HEK293 (cell line): ENCODE results near the gene CMTM4.

Experiments used
- CTCF ChIA-PET: fragments of 350-600 bp; formaldehyde crosslinking; extraction: SDS; loops from one replicate; lab custom pipeline; 2021; ENCODE audit warnings: antibody characterized with exemption; lab: Yijun Ruan, JAX
- POLR2A ChIA-PET: fragments of 300-600 bp; formaldehyde crosslinking; extraction: SDS; loops from one replicate; lab custom pipeline; 2020; ENCODE audit warnings: antibody characterized with exemption, inconsistent platforms; lab: Yijun Ruan, JAX
- H3K27ac ChIP-seq: fragments of 200-500 bp; sonication (Bioruptor generic); 2 replicates; pipeline ENCODE4 v1.5.1; 2014; ENCODE audit warnings: low read depth, low read length, control low read depth, inconsistent platforms; ENCODE audit errors: extremely low read depth
- H3K36me3 ChIP-seq, 2 experiments: fragments of 200-500 bp in 1 of 2; sonication (Bioruptor generic) in 1 of 2; 1 replicate in 1 of 2; 2 replicates in 1 of 2; pipeline ENCODE4 v1.5.1; 2014 to 2017; ENCODE audit warnings: inconsistent platforms in 2 of 2, low read length in 2 of 2; ENCODE audit not compliant: control insufficient read depth in 2 of 2, insufficient read depth in 1 of 2
- H3K4me1 ChIP-seq: fragments of 200-500 bp; sonication (Bioruptor generic); 2 replicates; pipeline ENCODE4 v1.5.1; 2014; ENCODE audit warnings: mild to moderate bottlenecking, low read length, inconsistent platforms; ENCODE audit not compliant: control insufficient read depth, insufficient read depth
- H3K4me3 ChIP-seq: 2 replicates; pipeline ENCODE4 v1.5.1; 2011; ENCODE audit warnings: low read depth, mild to moderate bottlenecking, control low read depth, low read length, moderate library complexity
- H3K9me3 ChIP-seq: fragments of 200-500 bp; sonication (Bioruptor generic); 2 replicates; pipeline ENCODE4 v1.5.1; 2014; ENCODE audit warnings: low read depth, low read length, inconsistent platforms; ENCODE audit not compliant: control insufficient read depth, insufficient read depth
- BCL11B ChIP-seq: fragments of 450-650 bp; formaldehyde crosslinking; IDR thresholded peaks from 2 replicates; pipeline ENCODE4 v1.5.1; 2016; ENCODE audit warnings: low read depth, missing biosample characterization, missing genetic modification characterization
- INSM2 ChIP-seq: fragments of 450-650 bp; formaldehyde crosslinking; IDR thresholded peaks from 2 replicates; pipeline ENCODE4 v1.5.1; 2016; ENCODE audit warnings: missing biosample characterization, missing genetic modification characterization
- MEIS1 ChIP-seq: sonication (generic); formaldehyde crosslinking; IDR thresholded peaks from 2 replicates; pipeline ENCODE4 v1.8.1; 2022; ENCODE audit warnings: missing genetic modification reagents, mild to moderate bottlenecking, borderline replicate concordance
- MZF1 ChIP-seq: fragments of 450-650 bp; formaldehyde crosslinking; IDR thresholded peaks from 2 replicates; pipeline ENCODE4 v1.5.1; 2017; ENCODE audit warnings: missing biosample characterization, missing genetic modification characterization, borderline replicate concordance
- OSR2 ChIP-seq: fragments of 450-650 bp; formaldehyde crosslinking; IDR thresholded peaks from 2 replicates; pipeline ENCODE4 v1.5.1; 2016; ENCODE audit warnings: missing biosample characterization, missing genetic modification characterization
- PRDM1 ChIP-seq: fragments of 450-650 bp; formaldehyde crosslinking; IDR thresholded peaks from 2 replicates; pipeline ENCODE4; 2016; ENCODE audit warnings: missing biosample characterization, missing genetic modification characterization
- REPIN1 ChIP-seq: fragments of 450-650 bp; formaldehyde crosslinking; IDR thresholded peaks from 2 replicates; pipeline ENCODE4 v1.5.1; 2017; ENCODE audit warnings: missing biosample characterization, missing genetic modification characterization, low read depth
- TCF7L2 ChIP-seq: IDR thresholded peaks from 2 replicates; pipeline ENCODE4 v1.6.1; 2011; ENCODE audit warnings: low read depth, mild to moderate bottlenecking, inconsistent platforms, low read length, moderate library complexity, borderline replicate concordance
- TRIM28 ChIP-seq: IDR thresholded peaks from 2 replicates; pipeline ENCODE4 v1.6.1; 2011; ENCODE audit warnings: low read length, control low read depth, borderline replicate concordance
- ZBTB20 ChIP-seq: fragments of 450-650 bp; formaldehyde crosslinking; IDR thresholded peaks from 2 replicates; pipeline ENCODE4 v1.5.1; 2016; ENCODE audit warnings: missing biosample characterization, missing genetic modification characterization
- ZBTB48 ChIP-seq: fragments of 450-650 bp; formaldehyde crosslinking; IDR thresholded peaks from 2 replicates; pipeline ENCODE4 v1.5.1; 2016; ENCODE audit warnings: missing biosample characterization, missing genetic modification characterization
- ZFHX2 ChIP-seq: fragments of 450-650 bp; formaldehyde crosslinking; conservative IDR thresholded peaks from 2 replicates; pipeline ENCODE4 v1.5.1; 2016; ENCODE audit warnings: missing biosample characterization, missing genetic modification characterization
- ZNF10 ChIP-seq: fragments of 450-650 bp; formaldehyde crosslinking; IDR thresholded peaks from 2 replicates; pipeline ENCODE4 v1.5.1; 2017; ENCODE audit warnings: missing biosample characterization, missing genetic modification characterization
- ZNF132 ChIP-seq: fragments of 450-650 bp; formaldehyde crosslinking; IDR thresholded peaks from 2 replicates; pipeline ENCODE4 v1.5.1; 2017; ENCODE audit warnings: missing biosample characterization, missing genetic modification characterization, borderline replicate concordance
- ZNF175 ChIP-seq: fragments of 450-650 bp; formaldehyde crosslinking; IDR thresholded peaks from 2 replicates; pipeline ENCODE4 v1.5.1; 2016; ENCODE audit warnings: missing biosample characterization, missing genetic modification characterization
- ZNF19 ChIP-seq: fragments of 450-650 bp; formaldehyde crosslinking; IDR thresholded peaks from 2 replicates; pipeline ENCODE4; 2016; ENCODE audit warnings: missing biosample characterization, missing genetic modification characterization, low read depth
- ZNF335 ChIP-seq: fragments of 450-650 bp; formaldehyde crosslinking; conservative IDR thresholded peaks from 2 replicates; pipeline ENCODE4 v1.5.1; 2016; ENCODE audit warnings: missing biosample characterization, missing genetic modification characterization
- ZNF354C ChIP-seq: fragments of 450-650 bp; formaldehyde crosslinking; IDR thresholded peaks from 2 replicates; pipeline ENCODE4 v1.5.1; 2016; ENCODE audit warnings: missing biosample characterization, missing genetic modification characterization, low read depth, borderline replicate concordance
- ZNF366 ChIP-seq: fragments of 450-650 bp; formaldehyde crosslinking; conservative IDR thresholded peaks from 2 replicates; pipeline ENCODE4 v1.5.1; 2016; ENCODE audit warnings: missing biosample characterization, missing genetic modification characterization
- ZNF398 ChIP-seq: fragments of 450-650 bp; formaldehyde crosslinking; IDR thresholded peaks from 2 replicates; pipeline ENCODE4 v1.5.1; 2017; ENCODE audit warnings: missing biosample characterization, missing genetic modification characterization
- ZNF48 ChIP-seq: fragments of 450-650 bp; formaldehyde crosslinking; IDR thresholded peaks from 2 replicates; pipeline ENCODE4 v1.5.1; 2016; ENCODE audit warnings: missing biosample characterization, missing genetic modification characterization
- ZNF529 ChIP-seq: fragments of 450-650 bp; formaldehyde crosslinking; IDR thresholded peaks from 2 replicates; pipeline ENCODE4 v1.5.1; 2017; ENCODE audit warnings: missing genetic modification characterization, missing biosample characterization; ENCODE audit not compliant: insufficient replicate concordance
- ZNF560 ChIP-seq: fragments of 450-650 bp; formaldehyde crosslinking; IDR thresholded peaks from 2 replicates; pipeline ENCODE4 v1.5.1; 2017; ENCODE audit warnings: missing biosample characterization, missing genetic modification characterization, borderline replicate concordance
- ZNF571 ChIP-seq: fragments of 450-650 bp; formaldehyde crosslinking; IDR thresholded peaks from 2 replicates; pipeline ENCODE4 v1.5.0; 2017; ENCODE audit warnings: missing biosample characterization, missing genetic modification characterization
- ZNF624 ChIP-seq: fragments of 450-650 bp; formaldehyde crosslinking; IDR thresholded peaks from 2 replicates; pipeline ENCODE4 v1.5.1; 2017; ENCODE audit warnings: missing biosample characterization, missing genetic modification characterization
- ZNF707 ChIP-seq: fragments of 450-650 bp; formaldehyde crosslinking; IDR thresholded peaks from 2 replicates; pipeline ENCODE4 v1.5.1; 2016; ENCODE audit warnings: missing biosample characterization, missing genetic modification characterization
- ZNF777 ChIP-seq: fragments of 450-650 bp; formaldehyde crosslinking; IDR thresholded peaks from 2 replicates; pipeline ENCODE4 v1.5.1; 2017; ENCODE audit warnings: missing biosample characterization, missing genetic modification characterization, borderline replicate concordance
- ZSCAN23 ChIP-seq: fragments of 450-650 bp; formaldehyde crosslinking; IDR thresholded peaks from 2 replicates; pipeline ENCODE4 v1.5.1; 2016; ENCODE audit warnings: missing biosample characterization, missing genetic modification characterization
- TF ChIP-seq, protein P1 (sequence below): fragments of 450-650 bp; formaldehyde crosslinking; IDR thresholded peaks from 2 replicates; pipeline ENCODE4 v1.5.0; 2017; ENCODE audit warnings: missing biosample characterization, missing genetic modification characterization, borderline replicate concordance

The CMTM4 gene

GRCh38 chr16:66703406-66704215, 7.1 kb upstream of the CMTM4 start:
- no peak overlapping the region for H3K27ac ChIP-seq
- POLR2A ChIA-PET: no interaction called here
- TF ChIP-seq BCL11B (no peak), ZBTB48 (tag by site-specific recombination) (peak; percentile 86; the same call in 1 of the 2 replicates), ZNF624 (tag by site-specific recombination) (no peak), TRIM28 (peak; percentile 49; the same call in 1 of the 2 replicates), ZNF335 (tag by site-specific recombination) (0 out of 2 replicates have a peak, but pooled peaks have one; percentile 12), ZNF529 (tag by site-specific recombination) (no peak), MEIS1 (no peak), ZNF48 (tag by site-specific recombination) (no peak), ZBTB20 (tag by site-specific recombination) (peak; percentile 34; the same call in 1 of the 2 replicates), ZNF354C (tag by site-specific recombination) (no peak), OSR2 (tag by site-specific recombination) (0 out of 2 replicates have a peak, but pooled peaks have one; percentile 13)
- H3K4me1 ChIP-seq: no peaks in the 10 kb centered on the region
- H3K9me3 ChIP-seq: no peaks in the 10 kb centered on the region
- H3K4me3 ChIP-seq: no peak overlapping the region
- CTCF ChIA-PET: interaction anchor here (0.6 to 1.3 kb wide), 3 partner anchors 24 to 1175 kb away, joined by 3 to 5 read pairs (median 4); no protein-coding TSS in a partner anchor
- H3K36me3 ChIP-seq: no peaks in the 10 kb centered on the region

GRCh38 chr16:66701516-66701915, 5.0 kb upstream of the CMTM4 start:
- Histone ChIP-seq H3K27ac (no peak overlapping the region), H3K36me3 (no peaks in the 10 kb centered on the region), H3K9me3 (no peaks in the 10 kb centered on the region), H3K4me3 (no peak overlapping the region), H3K4me1 (0 out of 2 replicates have a peak, but pooled peaks cover 2% of the 10 kb centered on the region)
- no peak for TF ChIP-seq PRDM1 (tag by site-specific recombination)
- no peak for TF ChIP-seq TCF7L2
- TF ChIP-seq ZSCAN23 (tag by site-specific recombination): no peak
- TF ChIP-seq, protein P1, sequence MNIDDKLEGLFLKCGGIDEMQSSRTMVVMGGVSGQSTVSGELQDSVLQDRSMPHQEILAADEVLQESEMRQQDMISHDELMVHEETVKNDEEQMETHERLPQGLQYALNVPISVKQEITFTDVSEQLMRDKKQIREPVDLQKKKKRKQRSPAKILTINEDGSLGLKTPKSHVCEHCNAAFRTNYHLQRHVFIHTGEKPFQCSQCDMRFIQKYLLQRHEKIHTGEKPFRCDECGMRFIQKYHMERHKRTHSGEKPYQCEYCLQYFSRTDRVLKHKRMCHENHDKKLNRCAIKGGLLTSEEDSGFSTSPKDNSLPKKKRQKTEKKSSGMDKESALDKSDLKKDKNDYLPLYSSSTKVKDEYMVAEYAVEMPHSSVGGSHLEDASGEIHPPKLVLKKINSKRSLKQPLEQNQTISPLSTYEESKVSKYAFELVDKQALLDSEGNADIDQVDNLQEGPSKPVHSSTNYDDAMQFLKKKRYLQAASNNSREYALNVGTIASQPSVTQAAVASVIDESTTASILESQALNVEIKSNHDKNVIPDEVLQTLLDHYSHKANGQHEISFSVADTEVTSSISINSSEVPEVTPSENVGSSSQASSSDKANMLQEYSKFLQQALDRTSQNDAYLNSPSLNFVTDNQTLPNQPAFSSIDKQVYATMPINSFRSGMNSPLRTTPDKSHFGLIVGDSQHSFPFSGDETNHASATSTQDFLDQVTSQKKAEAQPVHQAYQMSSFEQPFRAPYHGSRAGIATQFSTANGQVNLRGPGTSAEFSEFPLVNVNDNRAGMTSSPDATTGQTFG (tag by site-specific recombination): no peak
- TF ChIP-seq INSM2: no peak
- TF ChIP-seq ZNF132: no peak
- no peak for TF ChIP-seq ZNF560 (tag by site-specific recombination)
- no peak for TF ChIP-seq ZFHX2
- no peak for TF ChIP-seq ZNF571
- TF ChIP-seq ZNF707 (tag by site-specific recombination): no peak
- no peak for TF ChIP-seq MZF1 (tag by site-specific recombination)
- no peak for TF ChIP-seq ZNF10
- no peak for TF ChIP-seq ZNF19
- TF ChIP-seq REPIN1 (tag by site-specific recombination): no peak
- no peak for TF ChIP-seq MEIS1
- no peak for TF ChIP-seq ZNF777 (tag by site-specific recombination)
- no peak for TF ChIP-seq ZNF175
- TF ChIP-seq ZNF398 (tag by site-specific recombination): no peak
- no peak for TF ChIP-seq ZNF366 (tag by site-specific recombination)
- ChIA-PET POLR2A (interaction anchor here (0.6 kb wide), 2 partner anchors 40 to 127 kb away, joined by 3 to 9 read pairs; no protein-coding TSS in a partner anchor), CTCF (interaction anchor here (0.7 kb wide), 1 partner anchor 26 kb away, joined by 5 read pairs; no protein-coding TSS in a partner anchor)
